Mammary epithelial cell (primary cell): ENCODE results near the gene CCSER2.

ENCODE experiments used
- CTCF ChIP-seq, 2 donors: IDR thresholded peaks in 1 of 2; conservative IDR thresholded peaks in 1 of 2; 2 replicates each; pipeline ENCODE4 v1.5.1; 2011 to 2012; ENCODE audit warnings: inconsistent platforms in 2 of 2, low read length in 2 of 2, mild to moderate bottlenecking in 2 of 2, control low read depth in 1 of 2, low read depth in 1 of 2; ENCODE audit not compliant: insufficient read depth in 1 of 2; ENCODE audit errors: extremely low read depth in 1 of 2
- EZH2 ChIP-seq: IDR thresholded peaks from 2 replicates; pipeline ENCODE4 v1.6.1; 2012; ENCODE audit warnings: low read length, inconsistent platforms, borderline replicate concordance

DNA sequence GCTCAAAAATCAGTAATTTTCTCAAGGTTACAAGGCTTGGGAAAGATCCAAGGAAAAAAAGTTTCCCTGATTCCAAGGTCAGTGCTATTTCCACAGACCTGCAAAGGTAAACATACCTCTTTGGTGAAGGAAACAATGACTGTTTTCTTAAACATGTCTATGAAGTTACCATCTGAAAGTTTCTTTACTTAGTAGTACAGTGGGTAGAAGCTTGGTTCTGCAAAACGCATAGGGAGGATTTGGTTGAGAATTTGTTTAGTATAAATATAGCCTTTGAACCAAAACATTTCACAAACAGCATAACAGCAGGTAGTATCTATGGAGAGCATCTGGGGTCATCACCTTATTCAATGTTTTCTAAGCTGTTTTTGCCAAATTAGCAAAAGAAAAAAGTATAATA is 169.6 kb downstream of the CCSER2 start:
- TF ChIP-seq CTCF (conservative IDR thresholded peaks at IDR 0.05 in 1 of 2, IDR thresholded peaks at IDR 0.05 in 1 of 2; ENCODE audit: extremely low read depth in 1 of 2, insufficient read depth in 1 of 2, low read depth in 1 of 2, low read length in 2 of 2) (no peak), EZH2 (no peak)
